NCI-H1105 (cell line): ENCODE results near the gene UHMK1.

Experiments used
- DNase-seq: peaks from one replicate; lab custom pipeline; 2025; lab: John Stamatoyannopoulos, UW

Gene UHMK1

DNA sequence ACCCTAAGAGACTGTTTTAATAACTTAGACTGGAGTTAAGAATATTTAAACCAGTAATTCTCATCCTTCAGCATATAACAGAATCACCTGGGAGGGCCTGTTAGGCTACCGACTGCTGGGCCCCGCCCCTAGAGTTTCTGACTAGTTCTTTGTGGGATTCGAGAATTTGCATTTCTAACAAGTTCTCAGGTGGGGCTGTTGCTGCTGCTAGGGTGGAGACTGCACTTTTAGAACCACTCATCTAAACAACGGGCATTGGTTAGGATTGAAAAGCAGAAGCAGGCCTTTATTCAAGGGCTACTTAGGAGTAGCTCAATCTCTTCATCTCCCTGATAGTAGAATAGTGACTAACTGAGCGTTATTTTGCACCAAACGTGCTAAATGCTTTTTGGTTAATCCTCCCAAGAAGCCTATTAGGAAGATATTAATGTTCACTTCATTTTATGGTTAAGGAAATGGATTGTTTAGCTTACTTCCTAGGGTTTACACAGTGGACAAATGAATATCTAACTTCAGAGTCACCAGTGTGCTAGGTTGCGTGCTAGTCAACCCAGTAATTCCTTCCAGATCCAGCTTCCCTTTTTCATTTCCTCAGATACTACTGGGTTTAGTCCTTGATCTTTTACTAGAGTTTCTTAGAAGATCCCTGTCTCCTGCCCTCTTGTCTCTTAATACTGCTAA, 32.8 kb downstream of the UHMK1 start:
- no peak for DNase-seq

DNA sequence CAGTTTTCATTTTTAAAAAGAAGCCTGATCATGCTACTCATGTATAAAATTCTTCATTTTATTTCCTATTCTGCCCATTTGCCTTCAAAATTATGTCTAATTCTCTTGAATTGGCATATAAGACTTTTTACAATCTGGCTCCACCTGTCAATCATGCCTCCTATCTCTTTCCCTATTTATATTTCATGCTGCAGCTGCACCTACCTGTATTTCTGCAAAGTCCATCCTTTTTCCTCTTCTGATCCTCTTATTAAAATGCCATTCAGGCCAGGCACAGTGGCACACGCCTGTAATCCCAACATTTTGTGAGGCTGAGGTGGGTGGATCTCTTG, 33.3 kb downstream of the UHMK1 start:
- DNase-seq, result no peak

DNA sequence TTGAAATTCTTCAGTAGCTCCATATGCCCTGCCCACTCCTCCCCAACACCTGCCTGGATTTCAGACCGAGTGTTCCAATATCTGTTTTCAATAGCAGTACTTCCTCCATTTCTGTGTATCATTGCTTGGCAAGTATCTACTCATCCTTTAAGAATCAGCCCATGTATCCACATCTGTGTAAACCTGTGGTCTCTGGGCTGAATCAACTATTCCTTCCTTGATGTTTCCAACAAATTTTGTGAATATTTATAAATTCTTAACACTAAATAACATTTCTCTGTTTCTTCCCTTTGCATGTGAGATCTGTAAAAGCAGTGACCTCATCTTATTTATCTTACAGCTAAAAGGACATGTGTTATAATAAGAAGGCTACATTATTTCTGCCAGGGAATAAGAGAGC, 37.9 kb downstream of the UHMK1 start:
- DNase-seq, result no peak

- DNase-seq, result no peak
These were observed 38.9 kb downstream of the UHMK1 start for GRCh38 chr1:162536511-162536910.

GRCh38 chr1:162537216-162537615, 39.6 kb downstream of the UHMK1 start:
- no peak for DNase-seq

DNA sequence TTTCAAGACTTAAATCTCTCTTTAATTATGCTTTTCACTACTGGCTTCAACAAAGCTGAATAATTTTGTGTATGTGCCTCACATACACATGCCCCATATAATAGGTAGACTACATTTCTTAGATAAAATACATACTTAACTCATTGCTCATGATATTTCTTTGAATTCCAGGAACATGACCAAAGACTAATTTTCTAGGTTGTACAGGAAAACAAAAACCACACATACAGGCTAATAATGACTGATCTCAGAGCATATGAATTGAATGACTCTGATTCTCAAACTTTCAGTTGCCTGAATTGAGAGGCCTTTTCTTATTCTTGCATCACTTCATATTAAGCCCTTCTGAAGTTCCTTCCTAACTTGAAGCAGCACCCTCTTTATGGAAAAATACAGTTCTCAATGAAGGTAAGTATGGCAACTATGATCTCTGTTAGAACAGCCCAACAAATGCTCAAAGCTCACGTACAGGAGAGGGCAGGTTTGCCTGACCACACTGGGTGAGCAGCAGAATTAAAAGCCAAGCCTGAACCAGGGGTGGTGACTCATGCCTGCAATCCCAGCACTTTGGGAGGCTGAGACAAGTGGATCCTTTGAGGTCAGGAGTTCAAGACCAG, 41.3 kb downstream of the UHMK1 start:
- DNase-seq, result no peak

DNA sequence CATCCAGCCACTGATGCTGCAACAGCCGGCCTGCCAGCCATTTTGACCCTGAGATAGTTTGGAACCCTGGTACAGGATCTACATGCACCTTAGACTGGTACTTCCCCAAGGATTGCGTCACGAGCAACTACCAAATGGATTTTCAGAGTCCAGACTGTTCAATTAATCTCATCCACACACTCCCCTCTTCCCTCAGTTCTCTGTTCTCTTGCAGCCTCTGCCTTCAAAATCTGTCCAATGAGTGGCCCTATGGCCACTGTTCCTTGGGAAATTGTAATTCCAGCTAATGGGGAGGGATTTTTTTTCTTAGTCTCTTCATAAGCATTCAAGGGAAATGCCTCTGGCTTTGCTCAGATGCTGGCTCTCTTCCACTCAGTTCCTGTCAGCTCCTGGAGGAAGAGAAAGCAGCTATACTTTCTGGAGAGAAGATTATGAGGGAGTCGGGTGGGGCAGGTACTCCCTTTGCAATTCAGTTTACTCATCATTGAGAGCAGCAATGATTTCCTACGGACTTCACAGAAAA, 44.1 kb downstream of the UHMK1 start:
- DNase-seq, result no peak

GRCh38 chr1:162543228-162543627, 45.6 kb downstream of the UHMK1 start:
- no peak for DNase-seq

- no peak for DNase-seq
These were observed 50.6 kb downstream of the UHMK1 start for GRCh38 chr1:162548170-162548569.

- no peak for DNase-seq
These were observed 51.4 kb downstream of the UHMK1 start for GRCh38 chr1:162549001-162549400.

DNA sequence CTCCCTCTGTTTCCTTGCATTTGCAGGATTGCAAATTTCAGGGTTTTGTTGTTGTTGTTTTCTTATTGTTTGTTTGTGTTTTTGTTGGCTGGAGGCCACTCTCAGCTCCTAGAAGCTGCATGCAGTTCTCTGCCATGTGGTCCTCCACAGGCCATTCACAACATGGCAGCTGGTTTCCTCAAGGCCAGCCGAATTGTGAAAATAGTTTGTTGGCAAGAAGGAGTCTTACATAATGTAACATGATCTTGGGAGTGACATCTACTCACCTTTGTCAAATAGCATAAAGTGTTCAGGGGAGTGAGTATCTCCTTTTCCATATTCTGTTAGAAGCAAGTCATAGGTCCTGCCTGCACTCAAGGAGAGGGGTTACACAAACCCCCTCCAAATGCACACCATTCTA, 53.3 kb downstream of the UHMK1 start:
- no peak for DNase-seq

- no peak for DNase-seq
These were observed 54.5 kb downstream of the UHMK1 start for GRCh38 chr1:162551969-162552683.

DNA sequence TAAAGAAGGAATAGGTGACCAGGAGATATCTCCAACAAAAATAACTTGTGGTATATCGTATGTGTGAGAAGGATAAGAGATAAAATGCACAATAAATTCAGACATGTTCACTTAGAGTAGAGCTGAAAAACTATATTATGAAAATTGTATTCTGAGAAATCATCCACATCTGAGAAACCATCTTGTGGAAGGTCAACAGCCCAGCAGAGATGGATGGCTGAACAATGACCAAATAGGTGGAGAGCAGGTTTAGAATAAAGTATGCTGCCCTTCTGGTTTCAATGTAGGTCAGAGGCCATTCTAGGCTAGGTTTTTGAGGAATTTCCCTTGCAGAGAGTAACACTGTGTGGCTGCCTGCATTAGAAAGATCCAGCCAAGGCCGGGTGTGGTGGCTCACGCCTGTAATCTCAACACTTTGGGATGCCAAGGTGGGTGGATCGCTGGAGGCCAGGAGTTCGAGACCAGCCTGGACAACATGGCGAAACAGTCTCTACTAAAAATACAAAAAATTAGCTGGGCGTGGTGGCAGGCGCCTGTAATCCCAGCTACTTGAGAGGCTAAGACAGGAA, 55.1 kb downstream of the UHMK1 start:
- no peak for DNase-seq

DNA sequence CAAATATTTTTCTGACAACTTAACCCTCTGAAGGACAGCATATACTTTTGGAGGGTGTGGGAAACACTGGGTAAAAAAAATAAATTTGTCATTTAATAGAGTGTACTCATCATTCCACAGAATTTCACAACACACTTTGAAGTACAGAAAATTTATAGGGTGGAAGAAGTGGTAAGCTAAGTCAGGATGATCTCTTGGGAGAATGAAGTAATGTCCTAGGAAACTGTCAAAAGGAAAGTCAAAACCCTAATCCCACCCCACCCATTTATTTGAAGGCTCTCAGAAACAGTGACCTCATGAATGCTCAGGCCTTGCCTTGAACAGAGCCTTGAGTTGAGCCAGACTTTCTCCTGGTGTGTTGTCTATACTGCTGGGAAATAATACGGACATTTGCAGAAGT, 56.6 kb downstream of the UHMK1 start:
- no peak for DNase-seq

DNA sequence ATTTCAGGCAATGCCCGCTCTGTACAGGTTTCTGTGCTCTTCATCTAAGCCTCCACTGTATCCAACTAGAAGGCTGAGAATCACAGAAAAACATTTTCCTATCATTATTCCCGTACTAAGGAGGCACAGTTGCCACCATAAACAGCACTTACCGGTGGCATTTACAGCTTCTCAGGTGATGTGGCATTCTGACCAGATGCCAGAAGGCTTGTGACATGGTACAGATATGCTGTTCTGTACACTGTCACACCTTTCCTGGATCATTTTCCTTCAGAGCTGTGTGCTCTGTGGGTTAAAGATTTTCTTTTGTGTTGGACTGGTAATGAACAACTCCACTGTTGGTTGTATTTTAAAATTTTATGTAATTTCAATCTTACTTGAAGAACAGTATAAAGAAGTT, 59.9 kb downstream of the UHMK1 start:
- DNase-seq, result no peak

DNA sequence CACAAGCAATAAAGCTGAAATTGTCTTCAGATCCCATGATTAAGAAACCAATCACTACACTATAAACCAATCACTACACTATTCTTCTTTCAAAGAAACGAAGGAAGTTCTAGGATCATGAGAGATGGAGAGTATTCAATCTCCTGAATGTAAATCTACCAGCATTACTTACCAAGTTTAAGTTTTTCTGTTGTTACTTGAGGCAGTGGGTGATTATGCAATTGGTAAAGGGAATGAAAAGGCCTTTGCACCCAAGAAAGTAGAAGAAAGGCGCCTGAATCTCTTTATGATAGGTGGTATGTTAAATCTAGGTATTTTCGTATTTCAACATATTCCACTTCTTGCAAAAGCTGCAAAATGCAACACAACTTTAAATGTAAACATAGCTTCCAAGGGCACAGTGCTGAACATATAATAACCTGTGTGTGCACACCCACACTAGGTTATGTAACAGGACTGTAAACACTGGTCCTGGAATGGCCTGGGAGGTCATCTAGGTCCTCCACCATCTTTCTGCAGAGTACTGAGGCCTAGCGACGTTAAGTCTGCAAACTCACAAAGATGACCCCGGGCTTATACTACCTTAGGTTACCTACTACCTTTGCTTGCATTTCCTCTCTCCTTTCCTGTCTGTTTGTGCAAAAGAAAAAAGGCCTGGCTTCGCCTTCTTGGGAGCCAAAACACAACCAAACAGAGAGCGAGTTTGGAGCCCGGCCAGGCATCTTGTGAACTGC, 62.9 kb downstream of the UHMK1 start:
- DNase-seq, result peak; percentile 18

DNA sequence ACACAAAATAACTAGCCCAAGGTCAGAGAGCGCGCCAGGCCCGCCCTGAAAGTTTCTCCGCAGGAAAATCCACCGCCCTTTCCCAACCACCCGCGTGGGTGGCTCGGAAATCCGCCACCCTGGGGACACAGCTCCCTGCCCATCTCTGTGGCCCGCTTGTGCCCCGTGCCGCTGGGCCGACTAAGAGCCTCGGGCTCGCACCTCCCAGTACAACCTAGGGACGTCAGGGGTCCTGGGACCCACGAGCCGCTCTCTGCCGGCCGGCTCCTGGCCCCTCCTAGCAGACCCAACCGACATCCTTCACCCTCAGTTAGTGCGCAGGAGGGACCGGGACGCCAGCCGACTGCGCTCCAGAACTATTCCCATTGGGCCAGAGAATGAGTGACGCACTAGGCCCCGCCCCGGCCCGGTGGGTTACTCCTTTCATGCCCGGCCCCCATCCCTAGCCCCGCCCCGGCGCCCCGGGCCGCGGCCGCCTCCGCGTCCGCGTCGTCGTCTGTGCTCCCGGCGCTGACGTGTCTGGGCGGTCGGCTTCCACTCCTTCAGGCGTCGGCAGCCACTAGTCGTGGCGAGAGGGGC, 63.5 kb downstream of the UHMK1 start:
- DNase-seq, result peak; percentile 93

- no peak for DNase-seq
These were observed 64.2 kb downstream of the UHMK1 start, which contains the start of gene UAP1 for GRCh38 chr1:162561616-162562469. Gene UAP1, plus strand, starts transcription at chr1:162561722. Its CDS starts 4,347 bp downstream, at chr1:162566069.

DNA sequence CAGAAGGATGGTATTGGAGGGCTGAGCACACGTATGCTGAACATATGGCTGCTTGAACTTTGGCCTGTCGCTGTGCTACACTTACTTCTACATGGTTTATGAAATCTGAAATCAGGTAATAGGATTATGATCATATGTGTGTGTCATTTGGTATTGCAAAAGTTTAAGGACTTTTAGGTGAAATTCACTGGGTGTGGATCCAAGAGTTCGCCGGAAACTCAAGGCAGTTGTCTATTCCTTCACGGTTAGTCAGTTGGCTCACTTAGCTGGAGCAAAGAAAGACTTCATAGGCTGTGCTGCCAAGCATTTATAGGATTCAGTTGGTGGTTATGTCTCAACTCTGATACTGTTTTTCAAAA, 64.8 kb downstream of the UHMK1 start:
- DNase-seq, result no peak

DNA sequence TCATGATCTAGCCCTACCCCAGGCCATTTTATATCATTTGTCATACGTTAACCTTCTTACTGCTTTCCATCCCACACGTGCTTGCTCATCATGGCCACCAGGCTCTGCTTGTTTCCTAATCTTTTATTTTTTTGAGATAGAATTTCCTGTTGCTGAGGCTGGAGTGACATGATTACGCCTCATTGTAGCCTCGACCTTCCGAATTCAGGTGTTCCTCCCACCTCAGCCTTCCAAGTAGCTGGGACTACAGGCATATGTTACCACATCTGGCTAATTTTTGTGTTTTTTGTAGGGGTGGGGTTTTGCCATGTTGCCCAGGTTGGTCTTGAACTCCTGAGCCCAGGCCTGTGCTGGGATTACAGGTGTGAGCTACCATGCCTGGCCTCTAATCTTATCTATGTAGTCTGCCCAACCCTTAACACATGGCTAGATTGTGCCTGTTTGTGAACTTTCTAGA, 67.2 kb downstream of the UHMK1 start:
- DNase-seq, result no peak

DNA sequence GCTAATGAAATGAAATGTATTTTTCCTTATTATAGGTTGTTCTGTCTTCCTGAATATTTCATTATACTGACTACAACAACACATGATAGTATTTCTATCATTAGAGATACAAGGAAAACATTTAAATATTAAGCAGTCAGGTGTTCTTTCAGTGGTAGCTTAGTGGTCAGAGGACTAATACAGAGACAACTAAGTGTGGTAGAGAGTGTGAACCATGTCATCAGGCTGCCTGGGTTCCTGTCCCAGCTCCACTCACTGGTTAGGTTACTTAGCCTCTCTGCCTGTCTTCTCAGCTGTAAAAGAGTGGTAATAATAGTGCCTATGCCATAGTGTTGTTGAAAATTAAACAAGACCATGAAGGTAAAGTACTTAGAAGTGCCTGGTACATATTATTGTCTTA, 67.8 kb downstream of the UHMK1 start:
- DNase-seq, result no peak
